ENCODE results near the gene PRKG1. TPM values are rescaled to one million over a fixed set of nuclear protein-coding genes. Genes with fewer than 3 reads are reported as not detected.
"Not testable (repeated sequence)": the region's sequence is repeated elsewhere in the genome, so short reads cannot be mapped to it uniquely, and the experiment has no call there.

Gene PRKG1
- total RNA-seq, 4 donors from 2014 or later = 24.0 to 89.1 (median 45.7) TPM

DNA sequence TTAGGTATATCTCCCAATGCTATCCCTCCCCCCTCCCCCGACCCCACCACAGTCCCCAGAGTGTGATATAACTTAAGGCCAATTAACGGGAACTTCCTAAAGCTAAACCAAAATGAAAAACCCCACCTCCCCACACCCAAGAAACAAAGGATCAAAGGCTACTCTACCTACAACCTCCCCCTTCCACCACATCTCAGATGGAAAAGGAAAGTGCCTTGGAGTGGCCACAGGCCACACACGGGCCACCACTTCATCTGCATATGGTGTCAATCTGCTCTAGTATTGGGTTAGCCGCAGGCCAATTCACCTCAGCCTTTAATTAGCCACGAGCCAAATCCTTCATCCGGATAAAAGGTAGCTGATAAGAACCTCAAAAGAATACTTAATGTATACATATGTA is 605.6 kb downstream of the PRKG1 start:
- no peaks in the 10 kb centered on the region for H3K27me3 ChIP-seq
- DNase-seq = no peak
- TF ChIP-seq, protein P1, sequence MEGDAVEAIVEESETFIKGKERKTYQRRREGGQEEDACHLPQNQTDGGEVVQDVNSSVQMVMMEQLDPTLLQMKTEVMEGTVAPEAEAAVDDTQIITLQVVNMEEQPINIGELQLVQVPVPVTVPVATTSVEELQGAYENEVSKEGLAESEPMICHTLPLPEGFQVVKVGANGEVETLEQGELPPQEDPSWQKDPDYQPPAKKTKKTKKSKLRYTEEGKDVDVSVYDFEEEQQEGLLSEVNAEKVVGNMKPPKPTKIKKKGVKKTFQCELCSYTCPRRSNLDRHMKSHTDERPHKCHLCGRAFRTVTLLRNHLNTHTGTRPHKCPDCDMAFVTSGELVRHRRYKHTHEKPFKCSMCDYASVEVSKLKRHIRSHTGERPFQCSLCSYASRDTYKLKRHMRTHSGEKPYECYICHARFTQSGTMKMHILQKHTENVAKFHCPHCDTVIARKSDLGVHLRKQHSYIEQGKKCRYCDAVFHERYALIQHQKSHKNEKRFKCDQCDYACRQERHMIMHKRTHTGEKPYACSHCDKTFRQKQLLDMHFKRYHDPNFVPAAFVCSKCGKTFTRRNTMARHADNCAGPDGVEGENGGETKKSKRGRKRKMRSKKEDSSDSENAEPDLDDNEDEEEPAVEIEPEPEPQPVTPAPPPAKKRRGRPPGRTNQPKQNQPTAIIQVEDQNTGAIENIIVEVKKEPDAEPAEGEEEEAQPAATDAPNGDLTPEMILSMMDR (IDR thresholded peaks at IDR 0.05) = no peak
- no peak for TF ChIP-seq POLR2A (IDR thresholded peaks at IDR 0.05)
- no peaks in the 10 kb centered on the region for H3K4me1 ChIP-seq
- no peak overlapping the region for H3K4me3 ChIP-seq
- H3K36me3 ChIP-seq = no peaks in the 10 kb centered on the region
- H3K9me3 ChIP-seq = no peaks in the 10 kb centered on the region
- no peak overlapping the region for H3K27ac ChIP-seq

DNA sequence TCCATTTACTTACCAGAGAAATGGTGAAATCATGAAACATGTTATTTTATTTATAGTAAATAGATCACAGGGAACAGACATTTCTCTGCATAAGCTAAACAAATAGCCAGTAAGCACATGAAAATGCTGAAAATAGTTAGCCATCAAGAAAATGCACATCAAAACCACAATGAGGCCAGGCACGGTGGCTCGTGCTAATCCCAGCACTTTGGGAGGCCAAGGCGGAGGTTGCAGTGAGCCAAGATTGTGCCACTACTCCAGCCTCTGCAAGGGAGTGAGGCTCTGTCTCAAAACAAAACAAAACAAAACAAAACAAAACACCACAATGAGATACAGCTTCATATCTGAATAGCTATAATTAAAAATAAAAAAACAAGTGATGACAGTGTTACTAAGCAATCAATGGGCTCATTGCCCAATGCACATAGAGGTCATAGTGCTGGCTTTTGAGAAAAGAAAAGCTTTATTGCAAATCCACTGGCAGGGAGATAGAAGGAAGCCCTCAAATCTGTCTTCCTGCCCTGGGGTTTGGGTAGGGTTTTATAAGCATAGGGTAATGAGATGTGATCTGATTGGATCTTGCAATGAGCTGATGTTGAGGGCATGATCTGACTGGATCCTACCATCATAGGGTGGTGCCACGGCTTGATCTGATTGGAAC is 608.9 kb downstream of the PRKG1 start:
- Histone ChIP-seq H3K4me1 (no peaks in the 10 kb centered on the region), H3K36me3 (no peaks in the 10 kb centered on the region), H3K4me3 (no peak overlapping the region), H3K9me3 (no peaks in the 10 kb centered on the region), H3K27ac (no peak overlapping the region), H3K27me3 (no peaks in the 10 kb centered on the region)
- peak in 1 of 3 donors; percentile 50 for DNase-seq
- TF ChIP-seq, protein P1 (IDR thresholded peaks at IDR 0.05) = no peak
- TF ChIP-seq POLR2A (IDR thresholded peaks at IDR 0.05) = no peak

DNA sequence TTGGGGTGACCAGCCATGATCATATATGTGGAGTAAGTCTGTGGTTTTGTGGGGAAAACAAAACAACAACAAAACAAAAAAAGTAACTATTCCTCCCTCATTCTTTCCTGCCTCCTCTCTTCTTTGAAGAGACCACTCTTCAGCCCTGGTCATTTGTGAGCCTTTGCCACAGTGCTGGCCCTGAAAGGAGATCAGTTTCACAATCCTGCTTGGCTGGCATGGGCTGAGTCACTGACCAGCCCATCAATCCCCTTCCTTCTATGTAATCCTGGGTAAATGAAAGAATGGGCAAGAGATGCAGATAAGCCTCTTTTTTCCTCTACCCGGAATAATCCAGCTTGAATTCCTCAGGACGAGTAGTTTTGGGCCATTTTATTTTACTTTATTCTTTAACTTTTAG is 611.5 kb downstream of the PRKG1 start:
- TF ChIP-seq POLR2A (IDR thresholded peaks at IDR 0.05) = no peak
- TF ChIP-seq, protein P1 (IDR thresholded peaks at IDR 0.05) = no peak
- H3K27me3 ChIP-seq = no peaks in the 10 kb centered on the region
- DNase-seq = no peak

DNA sequence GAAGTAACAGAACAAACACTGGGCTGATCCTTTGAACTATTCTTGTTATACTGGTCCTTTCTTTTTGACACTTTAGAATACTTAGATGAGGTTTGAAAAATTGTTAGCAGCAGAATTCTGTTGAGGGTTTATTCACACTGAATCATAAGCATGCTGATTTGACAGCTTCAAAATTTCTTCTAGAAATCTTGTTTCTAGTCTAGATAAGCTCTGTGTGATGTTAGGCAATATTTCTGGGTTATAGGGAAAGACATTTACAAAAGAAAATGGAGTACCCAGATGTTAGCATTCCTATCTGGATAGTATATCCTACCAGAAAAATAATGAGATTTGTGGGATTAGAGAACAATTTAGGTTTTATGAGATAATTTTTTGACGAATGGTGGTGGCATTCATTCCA is 613.0 kb downstream of the PRKG1 start:
- no peaks in the 10 kb centered on the region for H3K4me1 ChIP-seq
- H3K4me3 ChIP-seq = no peak overlapping the region
- H3K27me3 ChIP-seq = no peaks in the 10 kb centered on the region
- H3K36me3 ChIP-seq = no peaks in the 10 kb centered on the region
- no peak overlapping the region for H3K27ac ChIP-seq
- TF ChIP-seq, protein P1 (IDR thresholded peaks at IDR 0.05) = no peak
- TF ChIP-seq POLR2A (IDR thresholded peaks at IDR 0.05) = no peak
- DNase-seq = no peak
- H3K9me3 ChIP-seq = no peaks in the 10 kb centered on the region

More for the DNA sequence above, 611.5 kb downstream of the PRKG1 start:
- Histone ChIP-seq H3K9me3 (no peaks in the 10 kb centered on the region), H3K4me1 (no peaks in the 10 kb centered on the region), H3K36me3 (no peaks in the 10 kb centered on the region), H3K4me3 (no peak overlapping the region), H3K27ac (no peak overlapping the region)

DNA sequence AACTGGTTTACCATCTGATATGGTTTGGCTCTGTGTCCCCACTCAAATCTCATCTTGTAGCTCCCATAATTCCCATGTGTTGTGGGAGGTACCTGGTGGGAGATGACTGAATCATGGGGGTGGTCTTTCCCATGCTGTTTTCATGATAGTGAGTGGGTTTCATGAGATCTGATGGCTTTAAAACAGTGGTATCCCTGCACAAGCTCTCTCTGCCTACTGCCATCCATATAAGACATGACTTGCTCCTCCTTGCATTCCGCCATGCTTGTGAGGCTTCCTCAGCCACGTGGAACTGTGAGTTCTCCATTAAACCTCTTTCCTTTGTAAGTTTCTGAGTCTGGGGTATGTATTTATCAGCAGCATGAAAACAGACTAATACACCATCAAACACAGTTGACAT is 614.5 kb downstream of the PRKG1 start:
- H3K27ac ChIP-seq, H3K4me1 ChIP-seq, H3K27me3 ChIP-seq, H3K4me3 ChIP-seq, H3K36me3 ChIP-seq, DNase-seq, H3K9me3 ChIP-seq: not testable (repeated sequence)

DNA sequence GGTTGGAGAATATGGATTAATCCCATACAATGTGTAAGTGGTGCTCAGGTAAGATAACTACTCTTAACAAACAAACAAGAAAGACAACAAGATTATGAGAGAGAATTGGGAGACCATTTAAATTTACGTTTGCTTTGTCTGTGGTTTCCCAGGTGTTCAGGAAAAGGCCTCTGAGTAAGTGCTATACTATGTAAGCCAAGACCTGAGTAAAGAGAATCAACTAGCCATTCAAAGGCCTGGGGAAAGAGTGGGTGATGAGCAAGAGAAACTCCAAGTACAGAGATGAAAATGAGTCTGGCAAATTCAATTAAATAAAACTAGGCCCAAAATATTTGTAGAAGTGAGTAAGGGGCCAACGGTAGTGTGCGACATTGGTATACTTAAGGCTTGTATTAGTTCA is 615.2 kb downstream of the PRKG1 start:
- H3K9me3 ChIP-seq = no peaks in the 10 kb centered on the region
- DNase-seq = no peak
- no peaks in the 10 kb centered on the region for H3K27me3 ChIP-seq
- no peak for TF ChIP-seq POLR2A (IDR thresholded peaks at IDR 0.05)
- TF ChIP-seq, protein P1 (IDR thresholded peaks at IDR 0.05) = no peak
- H3K36me3 ChIP-seq = no peaks in the 10 kb centered on the region
- H3K4me3 ChIP-seq = no peak overlapping the region
- no peak overlapping the region for H3K27ac ChIP-seq
- H3K4me1 ChIP-seq = no peaks in the 10 kb centered on the region

Data from Peyer's patch (tissue), 4 donors.